Measurements from ENCODE around the gene BUD31.
A peak's percentile ranks its signal among the peaks of the same experiment; 100 is the strongest.

The BUD31 gene

DNA sequence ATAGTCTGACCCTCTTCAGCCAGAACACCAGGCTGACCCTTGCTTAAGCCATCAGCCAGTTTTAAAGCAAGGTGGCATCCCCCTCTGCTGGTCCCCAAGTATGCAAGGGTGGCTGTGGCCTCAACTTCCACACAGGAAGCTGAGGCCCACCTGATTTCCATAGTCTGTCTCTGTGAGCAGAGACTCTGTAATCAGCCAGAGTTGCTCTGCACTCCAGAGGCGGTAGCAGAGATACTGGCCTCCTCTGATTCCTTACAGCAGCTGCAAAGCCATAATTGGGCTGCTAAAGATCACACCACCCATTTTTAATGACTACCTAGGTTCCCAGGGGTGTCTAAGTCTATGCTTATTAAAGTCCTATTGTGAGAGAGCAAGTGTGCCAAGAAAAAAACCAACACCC is 2.2 kb upstream of the BUD31 start:
- H3K27ac ChIP-seq, result no peak overlapping the region
- peaks cover 40% of the 10 kb centered on the region for H3K36me3 ChIP-seq
- no peaks in the 10 kb centered on the region for H3K9me3 ChIP-seq
- no peak overlapping the region for H3K4me3 ChIP-seq (ENCODE audit: low read depth in 1 of 2, low read length in 1 of 2)
- H3K27me3 ChIP-seq, result no peaks in the 10 kb centered on the region
- peaks cover 35 to 38% of the 10 kb centered on the region in 2 experiments for H3K4me1 ChIP-seq (ENCODE audit: control insufficient read depth in 1 of 2, insufficient read depth in 1 of 2, low read depth in 1 of 2, low read length in 1 of 2)
- no peak for TF ChIP-seq CTCF (IDR thresholded peaks at IDR 0.05)

DNA sequence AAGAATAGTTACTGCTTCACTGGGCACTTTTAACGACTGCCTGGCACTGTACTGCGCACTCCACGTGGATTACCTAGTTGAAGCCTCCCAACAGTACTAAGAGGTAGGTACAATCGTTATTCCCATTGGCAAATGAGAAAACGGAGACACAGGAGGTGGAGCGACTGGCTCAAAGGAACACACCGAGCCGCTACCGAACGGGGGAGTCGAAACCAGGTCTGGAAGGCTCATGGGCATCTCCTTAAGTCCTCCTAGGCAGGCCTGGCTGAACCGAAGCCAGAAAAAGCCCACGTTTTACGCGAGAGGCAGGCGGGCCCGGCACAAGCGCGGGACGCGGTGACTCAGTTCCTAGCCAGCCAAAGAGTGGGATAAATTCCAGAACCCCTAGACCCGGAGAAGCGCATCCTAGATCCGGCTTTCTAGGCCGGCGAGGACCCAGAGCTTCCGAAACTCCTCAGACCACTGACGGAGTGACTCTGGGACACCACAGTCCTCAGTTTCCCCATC is 844 bp upstream of the BUD31 start:
- no peaks in the 10 kb centered on the region for H3K9me3 ChIP-seq
- H3K4me3 ChIP-seq (ENCODE audit: low read depth in 1 of 2, low read length in 1 of 2), result peak overlapping the region; percentile 79 to 100
- peaks cover 35 to 38% of the 10 kb centered on the region in 2 experiments for H3K4me1 ChIP-seq (ENCODE audit: control insufficient read depth in 1 of 2, insufficient read depth in 1 of 2, low read depth in 1 of 2, low read length in 1 of 2)
- no peaks in the 10 kb centered on the region for H3K27me3 ChIP-seq
- TF ChIP-seq CTCF (IDR thresholded peaks at IDR 0.05), result no peak
- H3K27ac ChIP-seq, result peak overlapping the region; percentile 96
- peaks cover 51% of the 10 kb centered on the region for H3K36me3 ChIP-seq

DNA sequence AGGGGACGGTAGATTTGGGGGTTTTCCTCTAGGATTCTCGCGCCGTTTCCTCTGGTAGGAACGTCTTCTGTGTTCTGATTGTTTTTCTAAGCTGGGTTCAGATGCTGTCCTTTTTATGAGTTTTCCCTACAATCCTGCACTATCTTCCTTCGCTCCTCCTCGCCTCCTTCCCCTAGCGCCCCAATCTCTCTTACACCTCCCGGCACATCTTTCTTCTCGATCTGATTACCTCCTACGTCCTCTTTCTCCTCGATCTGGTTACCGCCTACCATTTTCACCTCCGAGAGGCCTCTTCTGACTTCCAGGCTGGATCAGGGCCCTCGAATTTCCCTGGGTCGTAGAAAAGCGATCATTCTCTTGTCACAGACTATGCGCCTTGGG is 413 bp downstream of the BUD31 start:
- Histone ChIP-seq H3K27me3 (no peaks in the 10 kb centered on the region), H3K9me3 (no peaks in the 10 kb centered on the region), H3K27ac (peak overlapping the region; percentile 96), H3K4me3 (ENCODE audit: low read depth in 1 of 2, low read length in 1 of 2) (peak overlapping the region; percentile 79 to 100), H3K4me1 (ENCODE audit: control insufficient read depth in 1 of 2, insufficient read depth in 1 of 2, low read depth in 1 of 2, low read length in 1 of 2) (peaks cover 35 to 38% of the 10 kb centered on the region in 2 experiments), H3K36me3 (peaks cover 51% of the 10 kb centered on the region)
- TF ChIP-seq CTCF (IDR thresholded peaks at IDR 0.05), result no peak

DNA sequence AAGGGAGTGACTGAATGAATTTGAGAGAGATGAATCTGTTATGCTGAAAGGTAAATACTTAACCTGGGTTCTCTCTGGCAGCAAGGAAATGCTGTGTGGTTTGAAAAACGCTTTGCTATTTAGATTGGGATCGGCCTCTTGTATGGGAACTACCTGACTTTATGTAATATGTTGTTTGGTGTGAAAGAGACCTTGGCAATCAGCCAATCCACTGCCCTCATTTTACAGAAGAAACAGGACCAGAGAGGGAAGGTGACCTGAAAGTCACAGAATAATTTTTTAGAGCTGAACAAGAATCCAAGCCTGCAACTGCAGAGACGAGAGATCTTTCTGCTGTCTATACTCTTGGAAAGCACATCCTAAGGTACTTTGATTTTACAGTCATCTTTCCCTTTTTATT is 1.0 kb downstream of the BUD31 start:
- Histone ChIP-seq H3K9me3 (no peaks in the 10 kb centered on the region), H3K27ac (peak overlapping the region; percentile 96), H3K4me3 (ENCODE audit: low read depth in 1 of 2, low read length in 1 of 2) (peak overlapping the region; percentile 79 to 100), H3K4me1 (ENCODE audit: control insufficient read depth in 1 of 2, insufficient read depth in 1 of 2, low read depth in 1 of 2, low read length in 1 of 2) (peaks cover 35 to 38% of the 10 kb centered on the region in 2 experiments), H3K27me3 (no peaks in the 10 kb centered on the region), H3K36me3 (peaks cover 51% of the 10 kb centered on the region)
- no peak for TF ChIP-seq CTCF (IDR thresholded peaks at IDR 0.05)

GRCh38 chr7:99410635-99411034 is 1.9 kb downstream of the BUD31 start:
- Histone ChIP-seq H3K27ac (no peak overlapping the region), H3K9me3 (no peaks in the 10 kb centered on the region), H3K27me3 (no peaks in the 10 kb centered on the region), H3K4me3 (ENCODE audit: low read depth in 1 of 2, low read length in 1 of 2) (no peak overlapping the region), H3K4me1 (ENCODE audit: control insufficient read depth in 1 of 2, insufficient read depth in 1 of 2, low read depth in 1 of 2, low read length in 1 of 2) (peaks cover 35 to 38% of the 10 kb centered on the region in 2 experiments), H3K36me3 (peaks cover 56% of the 10 kb centered on the region)
- no peak for TF ChIP-seq CTCF (IDR thresholded peaks at IDR 0.05)
